Measurements from ENCODE around the gene C6orf47. TPM values are rescaled to one million over a fixed set of nuclear protein-coding genes. Genes with fewer than 3 reads are reported as not detected.

C6orf47 gene
- total RNA-seq, 3 donors from 2014 or later (not counting 1 experiment from before 2014, with no cell fraction given): 25.9 to 29.9 (median 27.4) TPM

DNA sequence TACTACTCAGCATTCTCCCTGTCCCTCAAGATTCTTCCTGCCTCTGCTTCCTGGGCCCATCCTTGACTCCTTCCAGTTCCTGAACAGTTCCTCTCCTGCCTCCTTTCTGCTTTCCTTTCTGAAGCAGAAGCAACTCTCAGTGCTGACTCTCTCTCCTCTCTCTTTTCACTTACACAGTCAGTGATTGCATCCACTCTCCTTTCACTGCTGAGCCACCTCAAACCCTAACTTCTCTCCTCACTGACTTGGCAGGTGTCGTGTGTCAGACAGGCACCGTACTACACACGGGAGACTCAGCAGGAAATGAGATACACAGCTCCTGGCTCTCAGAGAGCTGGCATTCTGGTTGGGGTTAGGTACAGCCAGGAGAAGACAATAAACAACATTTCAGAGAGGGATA lies 37.0 kb upstream of the C6orf47 start:
- H3K4me3 ChIP-seq (ENCODE audit: low read length): no peak overlapping the region
- peaks cover 51% of the 10 kb centered on the region for H3K36me3 ChIP-seq (ENCODE audit: control insufficient read depth, insufficient read depth, low read length)
- TF ChIP-seq, protein P1, sequence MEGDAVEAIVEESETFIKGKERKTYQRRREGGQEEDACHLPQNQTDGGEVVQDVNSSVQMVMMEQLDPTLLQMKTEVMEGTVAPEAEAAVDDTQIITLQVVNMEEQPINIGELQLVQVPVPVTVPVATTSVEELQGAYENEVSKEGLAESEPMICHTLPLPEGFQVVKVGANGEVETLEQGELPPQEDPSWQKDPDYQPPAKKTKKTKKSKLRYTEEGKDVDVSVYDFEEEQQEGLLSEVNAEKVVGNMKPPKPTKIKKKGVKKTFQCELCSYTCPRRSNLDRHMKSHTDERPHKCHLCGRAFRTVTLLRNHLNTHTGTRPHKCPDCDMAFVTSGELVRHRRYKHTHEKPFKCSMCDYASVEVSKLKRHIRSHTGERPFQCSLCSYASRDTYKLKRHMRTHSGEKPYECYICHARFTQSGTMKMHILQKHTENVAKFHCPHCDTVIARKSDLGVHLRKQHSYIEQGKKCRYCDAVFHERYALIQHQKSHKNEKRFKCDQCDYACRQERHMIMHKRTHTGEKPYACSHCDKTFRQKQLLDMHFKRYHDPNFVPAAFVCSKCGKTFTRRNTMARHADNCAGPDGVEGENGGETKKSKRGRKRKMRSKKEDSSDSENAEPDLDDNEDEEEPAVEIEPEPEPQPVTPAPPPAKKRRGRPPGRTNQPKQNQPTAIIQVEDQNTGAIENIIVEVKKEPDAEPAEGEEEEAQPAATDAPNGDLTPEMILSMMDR (IDR thresholded peaks at IDR 0.05): no peak
- no peak for ATAC-seq
- H3K27me3 ChIP-seq (ENCODE audit: control insufficient read depth, insufficient read depth, low read length): no peaks in the 10 kb centered on the region
- intact Hi-C loops (cut with micrococcal nuclease): no loop called here
- peaks cover 19% of the 10 kb centered on the region for H3K4me1 ChIP-seq (ENCODE audit: control insufficient read depth, insufficient read depth, low read length)
- Mint-ChIP-seq H3K27me3 (ENCODE audit: low read depth in 2 of 2) (no peaks in the 10 kb centered on the region), H3K27ac (peak overlapping the region; percentile 6 to 34), H3K36me3 (no peaks in the 10 kb centered on the region), H3K4me3 (no peak overlapping the region), H3K9me3 (no peaks in the 10 kb centered on the region), H3K4me1 (peaks cover 15 to 30% of the 10 kb centered on the region in 2 donors)
- 69% methylated on average over 3 of the region's 3 CpGs for WGBS (ENCODE audit: insufficient coverage)
- DNase-seq: no peak
- no peak overlapping the region for H3K27ac ChIP-seq (ENCODE audit: low read length)
- no peaks in the 10 kb centered on the region for H3K9me3 ChIP-seq (ENCODE audit: control insufficient read depth, insufficient read depth, low read length)

DNA sequence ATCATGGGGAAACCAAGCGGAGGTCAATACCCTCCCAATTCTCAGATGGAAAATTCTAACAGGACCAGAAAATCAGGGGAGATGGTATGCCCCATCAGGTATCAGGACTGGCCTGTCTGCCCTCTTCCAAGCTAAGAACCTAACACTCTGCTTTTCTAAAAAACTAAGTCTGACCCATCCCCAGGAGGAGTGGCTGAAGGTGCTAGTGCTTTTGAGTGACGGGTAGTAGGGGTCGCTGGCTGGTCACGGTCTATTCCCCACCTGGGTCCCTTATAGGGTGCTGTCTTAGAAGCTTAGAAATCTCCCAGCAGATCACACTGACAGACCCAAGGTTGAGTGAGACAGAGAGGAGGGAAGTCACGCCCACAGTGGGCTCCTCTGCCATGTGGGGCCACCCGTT lies 33.0 kb upstream of the C6orf47 start:
- Histone ChIP-seq H3K9me3 (ENCODE audit: control insufficient read depth, insufficient read depth, low read length) (no peaks in the 10 kb centered on the region), H3K4me3 (ENCODE audit: low read length) (no peak overlapping the region), H3K36me3 (ENCODE audit: control insufficient read depth, insufficient read depth, low read length) (peaks cover 73% of the 10 kb centered on the region), H3K27me3 (ENCODE audit: control insufficient read depth, insufficient read depth, low read length) (no peaks in the 10 kb centered on the region), H3K27ac (ENCODE audit: low read length) (no peak overlapping the region), H3K4me1 (ENCODE audit: control insufficient read depth, insufficient read depth, low read length) (no peaks in the 10 kb centered on the region)
- intact Hi-C loops (cut with micrococcal nuclease): no loop called here
- no peak overlapping the region for H3K4me3 Mint-ChIP-seq
- peaks cover 0 to 15% of the 10 kb centered on the region in 2 donors for H3K4me1 Mint-ChIP-seq
- H3K27ac Mint-ChIP-seq: no peak overlapping the region
- DNase-seq (no peak), ATAC-seq (no peak)
- H3K36me3 Mint-ChIP-seq: no peaks in the 10 kb centered on the region
- H3K27me3 Mint-ChIP-seq (ENCODE audit: low read depth in 2 of 2): no peaks in the 10 kb centered on the region
- TF ChIP-seq, protein P1 (IDR thresholded peaks at IDR 0.05): no peak
- WGBS (ENCODE audit: insufficient coverage): 87% methylated on average over 6 of the region's 6 CpGs
- H3K9me3 Mint-ChIP-seq: no peaks in the 10 kb centered on the region

DNA sequence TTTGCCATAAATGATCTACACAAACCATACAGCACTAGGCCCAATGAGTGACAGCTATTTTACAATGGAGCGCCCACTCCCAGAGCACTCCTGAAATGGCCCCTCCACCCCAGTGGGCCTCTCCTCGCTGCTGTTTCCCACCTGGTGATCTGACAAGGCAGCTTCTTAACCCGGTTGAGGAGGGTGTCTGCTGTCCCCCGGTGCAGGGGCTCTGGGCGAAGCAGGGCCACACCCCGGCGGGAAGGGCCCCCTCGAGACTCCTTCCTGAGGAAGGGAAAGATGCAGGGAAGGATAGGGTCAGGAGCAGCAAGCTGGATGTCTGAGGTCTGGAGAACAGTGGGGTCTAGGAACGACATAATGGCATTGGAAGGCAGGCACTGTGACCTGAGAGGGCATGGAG lies 32.3 kb upstream of the C6orf47 start:
- Histone ChIP-seq H3K9me3 (ENCODE audit: control insufficient read depth, insufficient read depth, low read length) (no peaks in the 10 kb centered on the region), H3K4me3 (ENCODE audit: low read length) (no peak overlapping the region), H3K36me3 (ENCODE audit: control insufficient read depth, insufficient read depth, low read length) (peaks cover 79% of the 10 kb centered on the region), H3K27ac (ENCODE audit: low read length) (no peak overlapping the region), H3K4me1 (ENCODE audit: control insufficient read depth, insufficient read depth, low read length) (no peaks in the 10 kb centered on the region), H3K27me3 (ENCODE audit: control insufficient read depth, insufficient read depth, low read length) (no peaks in the 10 kb centered on the region)
- ATAC-seq: no peak
- Mint-ChIP-seq H3K9me3 (no peaks in the 10 kb centered on the region), H3K27me3 (ENCODE audit: low read depth in 2 of 2) (no peaks in the 10 kb centered on the region), H3K27ac (no peak overlapping the region), H3K4me1 (peaks cover 0 to 16% of the 10 kb centered on the region in 2 donors), H3K36me3 (no peaks in the 10 kb centered on the region), H3K4me3 (no peak overlapping the region)
- TF ChIP-seq, protein P1 (IDR thresholded peaks at IDR 0.05): no peak
- intact Hi-C loops (cut with micrococcal nuclease): no loop called here
- WGBS (ENCODE audit: insufficient coverage): 95% methylated on average over 9 of the region's 9 CpGs
- DNase-seq: no peak

DNA sequence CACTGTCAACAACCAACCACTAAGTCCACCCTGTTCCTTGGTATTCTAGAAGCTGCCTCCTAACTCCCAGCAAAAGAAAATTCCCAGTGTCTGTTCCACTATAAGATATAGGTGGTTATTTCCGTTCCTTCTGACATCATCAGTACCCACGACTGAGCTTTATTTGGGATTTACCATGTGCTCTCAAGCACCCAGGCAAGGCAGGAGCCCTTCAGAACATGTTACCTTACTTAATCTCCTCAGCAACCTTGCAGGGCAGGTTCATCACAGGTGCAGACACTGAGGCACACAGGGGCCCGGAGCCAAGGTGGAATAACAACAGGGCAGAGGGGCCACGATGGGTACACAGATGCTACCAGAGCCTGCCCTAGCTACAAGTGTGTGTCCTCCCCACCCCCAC lies 31.8 kb upstream of the C6orf47 start:
- DNase-seq: no peak
- H3K36me3 Mint-ChIP-seq: no peaks in the 10 kb centered on the region
- H3K27ac Mint-ChIP-seq: no peak overlapping the region

More for the DNA sequence above, 31.8 kb upstream of the C6orf47 start:
- Mint-ChIP-seq H3K4me1 (peaks cover 0 to 13% of the 10 kb centered on the region in 2 donors), H3K27me3 (ENCODE audit: low read depth in 2 of 2) (no peaks in the 10 kb centered on the region), H3K4me3 (no peak overlapping the region), H3K9me3 (no peaks in the 10 kb centered on the region)
- Histone ChIP-seq H3K9me3 (ENCODE audit: control insufficient read depth, insufficient read depth, low read length) (no peaks in the 10 kb centered on the region), H3K4me3 (ENCODE audit: low read length) (no peak overlapping the region), H3K36me3 (ENCODE audit: control insufficient read depth, insufficient read depth, low read length) (peaks cover 80% of the 10 kb centered on the region), H3K4me1 (ENCODE audit: control insufficient read depth, insufficient read depth, low read length) (no peaks in the 10 kb centered on the region), H3K27me3 (ENCODE audit: control insufficient read depth, insufficient read depth, low read length) (no peaks in the 10 kb centered on the region), H3K27ac (ENCODE audit: low read length) (no peak overlapping the region)
- TF ChIP-seq, protein P1 (IDR thresholded peaks at IDR 0.05): no peak
- WGBS (ENCODE audit: insufficient coverage): 98% methylated on average over 4 of the region's 4 CpGs
- ATAC-seq: no peak
- intact Hi-C loops (cut with micrococcal nuclease): no loop called here
